Erythroblast (primary cell): ENCODE results near the gene TTLL9.

ENCODE experiments used
- GATA1 ChIP-seq: IDR thresholded peaks from 2 replicates; pipeline ENCODE4 v1.6.1; 2011; ENCODE audit warnings: low read depth, mild to moderate bottlenecking, control low read depth, low read length, moderate library complexity
- POLR2A ChIP-seq: IDR thresholded peaks from 2 replicates; pipeline ENCODE4 v1.6.1; 2011; ENCODE audit warnings: mild to moderate bottlenecking, low read length

DNA sequence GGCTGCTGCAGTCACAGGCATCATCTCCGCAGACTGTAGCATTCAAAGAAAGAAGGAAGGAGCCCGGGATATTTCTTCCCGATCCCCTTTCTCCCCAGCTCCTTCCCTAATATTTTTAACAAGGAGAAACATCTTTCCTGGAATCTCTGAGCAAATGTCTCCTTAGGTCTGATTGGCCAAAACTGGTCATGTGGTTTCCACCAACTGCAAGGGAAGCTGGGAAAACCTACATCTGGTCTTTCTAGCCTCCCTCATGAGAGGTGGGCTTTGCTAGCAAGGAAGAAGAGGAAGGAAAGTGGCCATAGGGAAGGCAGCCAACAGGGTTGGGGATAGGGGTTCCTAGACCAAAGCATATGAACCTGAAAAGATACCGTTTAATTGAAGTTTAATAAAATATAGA lies 46.3 kb downstream of the TTLL9 start:
- no peak for TF ChIP-seq POLR2A
- TF ChIP-seq GATA1, result no peak
